ENCODE measurements around the gene POPDC3.
A peak's percentile ranks its signal among the peaks of the same experiment; 100 is the strongest.

POPDC3 gene

DNA sequence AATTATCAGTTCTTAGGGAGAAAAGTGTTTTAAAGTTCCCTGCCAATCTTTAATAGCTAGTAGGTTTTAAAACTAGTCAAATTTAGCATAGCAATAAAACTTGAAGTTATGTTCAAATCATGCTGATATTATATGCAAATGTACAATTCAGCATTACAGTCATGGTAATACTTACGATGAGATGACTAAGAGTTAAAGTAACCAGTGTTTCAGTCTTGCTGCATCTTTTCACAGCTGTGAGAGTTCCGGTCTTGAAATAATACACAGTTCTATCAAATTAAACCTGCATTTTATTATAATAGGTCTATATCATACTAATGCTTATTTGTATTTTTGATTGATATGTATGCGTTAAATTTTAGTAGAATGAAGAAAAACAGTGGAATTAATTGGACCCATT lies 26.1 kb downstream of the POPDC3 start:
- TF ChIP-seq CEBPB (IDR thresholded peaks at IDR 0.05) (no peak), TAF1 (IDR thresholded peaks at IDR 0.05; ENCODE audit: low read depth) (no peak), EGR1 (IDR thresholded peaks at IDR 0.05) (no peak), NFIC (IDR thresholded peaks at IDR 0.05) (no peak), CREB1 (IDR thresholded peaks at IDR 0.05; ENCODE audit: low read depth) (no peak), RAD21 (IDR thresholded peaks at IDR 0.05; ENCODE audit: low read depth) (no peak)
- TF ChIP-seq, protein P1, sequence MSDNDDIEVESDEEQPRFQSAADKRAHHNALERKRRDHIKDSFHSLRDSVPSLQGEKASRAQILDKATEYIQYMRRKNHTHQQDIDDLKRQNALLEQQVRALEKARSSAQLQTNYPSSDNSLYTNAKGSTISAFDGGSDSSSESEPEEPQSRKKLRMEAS (IDR thresholded peaks at IDR 0.05): no peak

DNA sequence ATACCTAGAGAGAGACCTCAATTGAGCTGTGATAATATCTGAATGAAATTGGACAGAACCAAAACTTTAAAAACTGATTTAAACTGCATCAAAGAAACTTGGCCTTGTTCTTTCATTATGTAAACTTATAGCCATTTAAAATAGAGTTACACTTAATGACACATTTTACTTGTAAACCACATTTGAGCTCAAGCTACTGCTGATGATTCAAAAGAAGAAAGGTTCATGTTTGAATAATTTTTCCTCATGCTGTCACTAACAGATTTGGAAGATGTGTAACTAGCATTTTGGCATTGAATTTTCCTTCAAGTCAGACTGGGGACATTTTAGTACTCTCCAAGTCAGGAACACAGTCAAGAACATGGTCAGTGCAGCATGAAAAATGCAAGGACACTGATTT lies 26.9 kb downstream of the POPDC3 start:
- TF ChIP-seq RAD21 (IDR thresholded peaks at IDR 0.05; ENCODE audit: low read depth): no peak

DNA sequence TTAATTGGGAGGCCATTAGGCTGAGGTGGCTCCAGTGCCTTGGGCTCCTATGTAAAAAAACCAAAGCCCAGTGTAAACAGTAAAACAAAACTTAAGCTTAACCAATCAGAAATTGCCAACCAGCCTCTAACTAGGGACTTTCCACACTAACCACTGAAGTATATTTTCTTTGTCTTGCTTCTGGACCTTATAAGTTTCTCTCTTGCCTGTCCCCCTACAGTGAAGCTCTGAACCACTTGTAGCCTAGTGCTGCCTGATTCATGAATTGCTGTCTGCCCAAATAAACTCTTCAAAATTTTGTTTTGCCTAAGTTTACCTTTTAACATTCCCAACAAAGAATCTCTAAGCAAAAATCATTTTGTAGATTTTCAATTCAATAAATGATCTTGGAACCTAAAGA lies 28.2 kb downstream of the POPDC3 start:
- no peak for TF ChIP-seq EGR1 (IDR thresholded peaks at IDR 0.05)
- no peak for TF ChIP-seq NFIC (IDR thresholded peaks at IDR 0.05)
- TF ChIP-seq, protein P1 (IDR thresholded peaks at IDR 0.05): no peak
- TF ChIP-seq, protein P2, sequence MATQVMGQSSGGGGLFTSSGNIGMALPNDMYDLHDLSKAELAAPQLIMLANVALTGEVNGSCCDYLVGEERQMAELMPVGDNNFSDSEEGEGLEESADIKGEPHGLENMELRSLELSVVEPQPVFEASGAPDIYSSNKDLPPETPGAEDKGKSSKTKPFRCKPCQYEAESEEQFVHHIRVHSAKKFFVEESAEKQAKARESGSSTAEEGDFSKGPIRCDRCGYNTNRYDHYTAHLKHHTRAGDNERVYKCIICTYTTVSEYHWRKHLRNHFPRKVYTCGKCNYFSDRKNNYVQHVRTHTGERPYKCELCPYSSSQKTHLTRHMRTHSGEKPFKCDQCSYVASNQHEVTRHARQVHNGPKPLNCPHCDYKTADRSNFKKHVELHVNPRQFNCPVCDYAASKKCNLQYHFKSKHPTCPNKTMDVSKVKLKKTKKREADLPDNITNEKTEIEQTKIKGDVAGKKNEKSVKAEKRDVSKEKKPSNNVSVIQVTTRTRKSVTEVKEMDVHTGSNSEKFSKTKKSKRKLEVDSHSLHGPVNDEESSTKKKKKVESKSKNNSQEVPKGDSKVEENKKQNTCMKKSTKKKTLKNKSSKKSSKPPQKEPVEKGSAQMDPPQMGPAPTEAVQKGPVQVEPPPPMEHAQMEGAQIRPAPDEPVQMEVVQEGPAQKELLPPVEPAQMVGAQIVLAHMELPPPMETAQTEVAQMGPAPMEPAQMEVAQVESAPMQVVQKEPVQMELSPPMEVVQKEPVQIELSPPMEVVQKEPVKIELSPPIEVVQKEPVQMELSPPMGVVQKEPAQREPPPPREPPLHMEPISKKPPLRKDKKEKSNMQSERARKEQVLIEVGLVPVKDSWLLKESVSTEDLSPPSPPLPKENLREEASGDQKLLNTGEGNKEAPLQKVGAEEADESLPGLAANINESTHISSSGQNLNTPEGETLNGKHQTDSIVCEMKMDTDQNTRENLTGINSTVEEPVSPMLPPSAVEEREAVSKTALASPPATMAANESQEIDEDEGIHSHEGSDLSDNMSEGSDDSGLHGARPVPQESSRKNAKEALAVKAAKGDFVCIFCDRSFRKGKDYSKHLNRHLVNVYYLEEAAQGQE (IDR thresholded peaks at IDR 0.05; ENCODE audit: low read depth): no peak
- TF ChIP-seq, protein P3, sequence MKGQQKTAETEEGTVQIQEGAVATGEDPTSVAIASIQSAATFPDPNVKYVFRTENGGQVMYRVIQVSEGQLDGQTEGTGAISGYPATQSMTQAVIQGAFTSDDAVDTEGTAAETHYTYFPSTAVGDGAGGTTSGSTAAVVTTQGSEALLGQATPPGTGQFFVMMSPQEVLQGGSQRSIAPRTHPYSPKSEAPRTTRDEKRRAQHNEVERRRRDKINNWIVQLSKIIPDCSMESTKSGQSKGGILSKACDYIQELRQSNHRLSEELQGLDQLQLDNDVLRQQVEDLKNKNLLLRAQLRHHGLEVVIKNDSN (IDR thresholded peaks at IDR 0.05): no peak
- TF ChIP-seq TAF1 (IDR thresholded peaks at IDR 0.05; ENCODE audit: low read depth): no peak
- TF ChIP-seq CEBPB (IDR thresholded peaks at IDR 0.05): no peak

DNA sequence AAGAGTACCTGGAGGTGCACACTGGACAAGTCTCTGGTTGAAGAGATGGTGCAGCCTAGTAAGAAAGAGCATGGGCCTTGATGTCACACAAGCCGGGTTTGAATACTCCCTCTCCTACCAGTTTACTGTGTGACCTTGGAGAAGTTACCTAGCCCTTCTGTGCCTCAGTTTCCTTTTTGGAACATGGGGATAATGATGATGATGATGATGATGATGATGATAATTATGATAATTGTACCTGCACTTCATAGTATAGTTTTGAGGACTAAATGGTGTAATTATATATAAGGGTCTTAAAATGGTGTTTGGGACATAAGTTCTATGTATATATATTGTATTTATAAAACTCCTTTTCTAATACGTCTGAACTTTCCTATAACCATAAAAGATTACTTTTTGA lies 41.7 kb downstream of the POPDC3 start:
- no peak for TF ChIP-seq CREB1 (IDR thresholded peaks at IDR 0.05; ENCODE audit: low read depth)
- TF ChIP-seq TAF1 (IDR thresholded peaks at IDR 0.05; ENCODE audit: low read depth): no peak
- no peak for TF ChIP-seq CEBPB (IDR thresholded peaks at IDR 0.05)
- no peak for TF ChIP-seq FOXM1 (IDR thresholded peaks at IDR 0.05; ENCODE audit: borderline replicate concordance, low read depth)
- no peak for TF ChIP-seq NFIC (IDR thresholded peaks at IDR 0.05)
- TF ChIP-seq, protein P3 (IDR thresholded peaks at IDR 0.05): no peak
- no peak for TF ChIP-seq EGR1 (IDR thresholded peaks at IDR 0.05)
- no peak for TF ChIP-seq TEAD4 (IDR thresholded peaks at IDR 0.05)
- no peak for TF ChIP-seq TCF12 (IDR thresholded peaks at IDR 0.05; ENCODE audit: low read depth)
- TF ChIP-seq, protein P2 (IDR thresholded peaks at IDR 0.05; ENCODE audit: low read depth): no peak
- no peak for TF ChIP-seq ZBTB7A (IDR thresholded peaks at IDR 0.05; ENCODE audit: low read depth)
- TF ChIP-seq, protein P1 (IDR thresholded peaks at IDR 0.05): no peak
- no peak for TF ChIP-seq EP300 (IDR thresholded peaks at IDR 0.05; ENCODE audit: borderline replicate concordance)
- no peak for TF ChIP-seq RAD21 (IDR thresholded peaks at IDR 0.05; ENCODE audit: low read depth)
- TF ChIP-seq YY1 (IDR thresholded peaks at IDR 0.05; ENCODE audit: low read depth): no peak

DNA sequence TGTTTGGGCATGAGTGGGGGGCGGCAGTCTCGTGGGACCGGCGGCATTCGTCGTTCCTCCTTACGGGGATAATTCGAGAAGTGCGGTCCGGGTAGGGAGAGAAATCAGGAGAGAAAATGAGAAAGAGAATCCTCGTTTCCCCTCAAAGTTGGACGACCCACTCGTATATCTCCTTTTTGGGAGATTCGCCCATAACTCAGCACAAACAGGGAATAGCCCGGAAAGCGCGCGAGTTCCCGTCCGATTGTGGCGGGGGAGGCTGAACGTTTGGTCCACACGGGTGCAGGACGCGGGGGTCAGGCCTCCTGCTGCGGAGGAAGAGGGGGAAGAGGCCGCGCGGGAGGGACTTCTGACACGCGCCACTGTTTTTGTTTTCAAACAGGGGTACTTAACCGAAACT lies 42.4 kb downstream of the POPDC3 start:
- TF ChIP-seq EGR1 (IDR thresholded peaks at IDR 0.05) (no peak), CREB1 (IDR thresholded peaks at IDR 0.05; ENCODE audit: low read depth) (no peak)
- TF ChIP-seq, protein P1 (IDR thresholded peaks at IDR 0.05): no peak

DNA sequence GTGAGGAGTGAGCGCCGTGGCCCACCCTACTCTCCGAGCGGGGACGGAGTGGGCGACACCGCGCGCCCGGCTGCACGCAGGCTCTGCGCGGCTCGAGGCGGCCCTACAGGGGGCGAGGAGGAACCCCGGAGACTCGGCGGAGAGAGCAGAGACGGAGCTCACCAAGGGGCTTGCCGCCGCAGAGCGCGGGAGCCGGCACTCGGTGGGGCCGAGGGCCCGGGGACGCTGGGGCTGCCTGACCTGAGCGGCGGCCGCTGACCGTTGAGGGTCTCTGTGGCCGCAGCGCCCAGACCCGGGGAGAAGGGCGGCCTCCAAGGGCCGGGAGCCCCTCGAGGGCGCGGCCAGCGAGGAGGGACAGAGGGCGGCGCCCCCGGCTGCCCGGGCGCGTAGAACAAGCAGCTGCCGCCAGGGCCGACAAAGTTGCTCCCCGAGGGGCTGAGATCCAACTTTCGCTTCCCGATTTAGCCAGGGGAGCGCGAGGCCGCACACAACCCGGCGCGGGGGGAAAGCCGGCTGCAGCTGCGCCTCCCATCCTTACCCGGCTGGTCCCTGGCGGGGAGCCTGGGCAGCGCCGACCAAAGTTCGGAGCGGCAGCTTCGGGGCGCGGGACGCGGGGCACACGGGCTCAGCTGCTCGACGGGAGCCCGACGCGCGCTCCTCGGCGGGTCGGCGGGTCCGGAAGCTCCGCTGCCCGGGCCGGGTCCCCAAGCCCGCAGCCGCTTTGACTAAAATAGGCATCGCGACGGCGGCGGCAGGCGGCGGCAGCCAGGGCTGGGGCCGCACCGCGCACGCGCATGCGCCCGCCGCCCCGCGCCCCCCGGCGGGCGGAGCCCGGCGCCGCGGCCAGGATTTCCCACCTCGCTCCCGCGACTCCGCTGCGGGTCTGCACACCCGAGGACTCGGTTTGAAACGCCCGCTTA lies 43.1 kb downstream of the POPDC3 start:
- TF ChIP-seq, protein P1 (IDR thresholded peaks at IDR 0.05): peak; percentile 15
- no peak for TF ChIP-seq EGR1 (IDR thresholded peaks at IDR 0.05)
